Osteocyte (in vitro differentiated cells): ENCODE data around the gene MDGA2. TPM values are rescaled to one million over a fixed set of nuclear protein-coding genes. Genes with fewer than 3 reads are reported as not detected.

Experiments
- DNase-seq: peaks from one replicate; pipeline ENCODE4 v3.0.0; 2021; ENCODE audit warnings: mixed read lengths; ENCODE audit not compliant: unreplicated experiment; ENCODE audit errors: extremely low spot score
- H3K27ac Mint-ChIP-seq: one replicate; pipeline ENCODE4 v1.8.0; 2021; ENCODE audit warnings: mild to moderate bottlenecking, mixed read lengths; ENCODE audit not compliant: unreplicated experiment
- H3K27me3 Mint-ChIP-seq: one replicate; pipeline ENCODE4 v1.8.0; 2021; ENCODE audit warnings: mixed read lengths; ENCODE audit not compliant: unreplicated experiment
- H3K36me3 Mint-ChIP-seq: one replicate; pipeline ENCODE4 v1.8.0; 2021; ENCODE audit warnings: mixed read lengths; ENCODE audit not compliant: unreplicated experiment
- H3K4me1 Mint-ChIP-seq: one replicate; pipeline ENCODE4 v1.8.0; 2021; ENCODE audit warnings: mixed read lengths; ENCODE audit not compliant: unreplicated experiment
- H3K4me3 Mint-ChIP-seq: one replicate; pipeline ENCODE4 v1.8.0; 2021; ENCODE audit warnings: mild to moderate bottlenecking, moderate library complexity, mixed read lengths; ENCODE audit not compliant: unreplicated experiment
- H3K9me3 Mint-ChIP-seq: one replicate; pipeline ENCODE4 v1.8.0; 2021; ENCODE audit warnings: mixed read lengths; ENCODE audit not compliant: unreplicated experiment
- CTCF ChIP-seq: fragments of 200-600 bp; sonication (generic); IDR thresholded peaks from 2 replicates; pipeline ENCODE4 v1.5.0; 2021; ENCODE audit warnings: antibody characterized with exemption, mild to moderate bottlenecking, moderate library complexity
- total RNA-seq: library from RNA; stranded (reverse); gene quantifications from 2 replicates; pipeline ENCODE4 v1.2.1, GENCODE V29; 2021

The MDGA2 gene
- total RNA-seq, 1 donor from 2014 or later = 0.19 TPM

- no peak overlapping the region for H3K4me3 Mint-ChIP-seq
- no peaks in the 10 kb centered on the region for H3K4me1 Mint-ChIP-seq
- no peak for DNase-seq
- H3K27me3 Mint-ChIP-seq = no peaks in the 10 kb centered on the region
- no peaks in the 10 kb centered on the region for H3K36me3 Mint-ChIP-seq
- H3K27ac Mint-ChIP-seq = no peak overlapping the region
- TF ChIP-seq CTCF = no peak
- no peaks in the 10 kb centered on the region for H3K9me3 Mint-ChIP-seq
These were observed 687.1 kb downstream of the MDGA2 start for GRCh38 chr14:46988312-46988711.

- H3K4me3 Mint-ChIP-seq = no peak overlapping the region
- no peaks in the 10 kb centered on the region for H3K27me3 Mint-ChIP-seq
- TF ChIP-seq CTCF = no peak
- DNase-seq = no peak
- H3K27ac Mint-ChIP-seq = no peak overlapping the region
- no peaks in the 10 kb centered on the region for H3K36me3 Mint-ChIP-seq
- H3K4me1 Mint-ChIP-seq = no peaks in the 10 kb centered on the region
- H3K9me3 Mint-ChIP-seq = no peaks in the 10 kb centered on the region
These were observed 689.6 kb downstream of the MDGA2 start for GRCh38 chr14:46985529-46986380.

GRCh38 chr14:46973295-46973694 lies 702.1 kb downstream of the MDGA2 start:
- Mint-ChIP-seq H3K27me3 (no peaks in the 10 kb centered on the region), H3K27ac (no peak overlapping the region), H3K9me3 (no peaks in the 10 kb centered on the region), H3K4me3 (no peak overlapping the region), H3K36me3 (no peaks in the 10 kb centered on the region), H3K4me1 (no peaks in the 10 kb centered on the region)
- DNase-seq = no peak
- no peak for TF ChIP-seq CTCF

GRCh38 chr14:46964378-46964777 lies 711.0 kb downstream of the MDGA2 start:
- TF ChIP-seq CTCF = no peak
- Mint-ChIP-seq H3K27ac (no peak overlapping the region), H3K9me3 (peaks cover 3% of the 10 kb centered on the region), H3K4me3 (no peak overlapping the region), H3K27me3 (no peaks in the 10 kb centered on the region), H3K36me3 (no peaks in the 10 kb centered on the region), H3K4me1 (no peaks in the 10 kb centered on the region)
- no peak for DNase-seq

GRCh38 chr14:46951103-46951502 lies 724.3 kb downstream of the MDGA2 start:
- no peak for DNase-seq
- peak; percentile 19 for TF ChIP-seq CTCF
- H3K4me1 Mint-ChIP-seq = no peaks in the 10 kb centered on the region
- H3K4me3 Mint-ChIP-seq = no peak overlapping the region
- peaks cover 4% of the 10 kb centered on the region for H3K9me3 Mint-ChIP-seq
- no peaks in the 10 kb centered on the region for H3K36me3 Mint-ChIP-seq
- no peak overlapping the region for H3K27ac Mint-ChIP-seq
- no peaks in the 10 kb centered on the region for H3K27me3 Mint-ChIP-seq
